H1 (cell line): Measurements from ENCODE around the gene ENPP6. TPM values are rescaled to one million over a fixed set of nuclear protein-coding genes. Genes with fewer than 3 reads are reported as not detected.

Experiments used
- CREB1 ChIP-seq: IDR thresholded peaks from 2 replicates; pipeline ENCODE4 v1.6.1; 2012; ENCODE audit warnings: inconsistent platforms
- KDM1A ChIP-seq: fragments of 200-600, 300-600 bp; sonication (generic); IDR thresholded peaks from 2 replicates; pipeline ENCODE4 v1.7.1; 2016; ENCODE audit warnings: mild to moderate bottlenecking, low read length, borderline replicate concordance
- SUZ12 ChIP-seq: fragments of 200-600 bp; sonication (generic); IDR thresholded peaks from 2 replicates; pipeline ENCODE4 v1.6.1; 2012; ENCODE audit warnings: mild to moderate bottlenecking, inconsistent platforms, low read length, moderate library complexity, mixed read lengths
- TAF7 ChIP-seq: optimal IDR thresholded peaks from 2 replicates; pipeline ENCODE3; 2011; ENCODE audit warnings: low read depth, mild to moderate bottlenecking, inconsistent platforms, low read length, moderate library complexity, borderline replicate concordance
- TEAD4 ChIP-seq: IDR thresholded peaks from 2 replicates; pipeline ENCODE4 v1.6.1; 2012; ENCODE audit warnings: low read depth, low read length, inconsistent platforms, mixed read lengths
- USF2 ChIP-seq: IDR thresholded peaks from 2 replicates; pipeline ENCODE4 v1.6.1; 2011; ENCODE audit warnings: low read length, improper control_type of control experiment
- polyA plus RNA-seq, 7 experiments: library from polyadenylated mRNA; depleted of rRNA in 3 of 7; stranded (reverse) in 5 of 7; unstranded in 2 of 7; fragments of >200 nt in 5 of 7; fragments of 200-250 nt in 2 of 7; gene quantifications; 1 replicate in 5 of 7; 2 replicates in 1 of 7; 4 replicates in 1 of 7; pipeline versions ENCODE4 v1.2.1 to v1.2.3, GENCODE V29; 2011 to 2013; ENCODE audit warnings: missing spikeins in 2 of 7, mixed read lengths in 2 of 7
- total RNA-seq: library from RNA; stranded (reverse); fragmentation: NEBNext Ultra II Directional; extraction: Animal tissue kit (Norgen Biotek cat#: 25700); gene quantifications from 2 replicates; pipeline ENCODE4 v1.2.1, GENCODE V29; 2021
- TF ChIP-seq, protein P1 (sequence below): fragments of 300-600 bp; sonication (generic); IDR thresholded peaks from 2 replicates; pipeline ENCODE4 v1.7.1; 2012; ENCODE audit warnings: low read length, moderate library complexity, mild to moderate bottlenecking, inconsistent platforms; ENCODE audit not compliant: insufficient replicate concordance

The ENPP6 gene
- total and polyA plus RNA-seq, 2 of the 8 experiments (the other 6 are each of a cell fraction or from before 2014, with no cell fraction given) = 0.11 to 0.20 TPM

GRCh38 chr4:184203300-184203699 is 14.4 kb downstream of the ENPP6 start (continued):
- TF ChIP-seq, protein P1, sequence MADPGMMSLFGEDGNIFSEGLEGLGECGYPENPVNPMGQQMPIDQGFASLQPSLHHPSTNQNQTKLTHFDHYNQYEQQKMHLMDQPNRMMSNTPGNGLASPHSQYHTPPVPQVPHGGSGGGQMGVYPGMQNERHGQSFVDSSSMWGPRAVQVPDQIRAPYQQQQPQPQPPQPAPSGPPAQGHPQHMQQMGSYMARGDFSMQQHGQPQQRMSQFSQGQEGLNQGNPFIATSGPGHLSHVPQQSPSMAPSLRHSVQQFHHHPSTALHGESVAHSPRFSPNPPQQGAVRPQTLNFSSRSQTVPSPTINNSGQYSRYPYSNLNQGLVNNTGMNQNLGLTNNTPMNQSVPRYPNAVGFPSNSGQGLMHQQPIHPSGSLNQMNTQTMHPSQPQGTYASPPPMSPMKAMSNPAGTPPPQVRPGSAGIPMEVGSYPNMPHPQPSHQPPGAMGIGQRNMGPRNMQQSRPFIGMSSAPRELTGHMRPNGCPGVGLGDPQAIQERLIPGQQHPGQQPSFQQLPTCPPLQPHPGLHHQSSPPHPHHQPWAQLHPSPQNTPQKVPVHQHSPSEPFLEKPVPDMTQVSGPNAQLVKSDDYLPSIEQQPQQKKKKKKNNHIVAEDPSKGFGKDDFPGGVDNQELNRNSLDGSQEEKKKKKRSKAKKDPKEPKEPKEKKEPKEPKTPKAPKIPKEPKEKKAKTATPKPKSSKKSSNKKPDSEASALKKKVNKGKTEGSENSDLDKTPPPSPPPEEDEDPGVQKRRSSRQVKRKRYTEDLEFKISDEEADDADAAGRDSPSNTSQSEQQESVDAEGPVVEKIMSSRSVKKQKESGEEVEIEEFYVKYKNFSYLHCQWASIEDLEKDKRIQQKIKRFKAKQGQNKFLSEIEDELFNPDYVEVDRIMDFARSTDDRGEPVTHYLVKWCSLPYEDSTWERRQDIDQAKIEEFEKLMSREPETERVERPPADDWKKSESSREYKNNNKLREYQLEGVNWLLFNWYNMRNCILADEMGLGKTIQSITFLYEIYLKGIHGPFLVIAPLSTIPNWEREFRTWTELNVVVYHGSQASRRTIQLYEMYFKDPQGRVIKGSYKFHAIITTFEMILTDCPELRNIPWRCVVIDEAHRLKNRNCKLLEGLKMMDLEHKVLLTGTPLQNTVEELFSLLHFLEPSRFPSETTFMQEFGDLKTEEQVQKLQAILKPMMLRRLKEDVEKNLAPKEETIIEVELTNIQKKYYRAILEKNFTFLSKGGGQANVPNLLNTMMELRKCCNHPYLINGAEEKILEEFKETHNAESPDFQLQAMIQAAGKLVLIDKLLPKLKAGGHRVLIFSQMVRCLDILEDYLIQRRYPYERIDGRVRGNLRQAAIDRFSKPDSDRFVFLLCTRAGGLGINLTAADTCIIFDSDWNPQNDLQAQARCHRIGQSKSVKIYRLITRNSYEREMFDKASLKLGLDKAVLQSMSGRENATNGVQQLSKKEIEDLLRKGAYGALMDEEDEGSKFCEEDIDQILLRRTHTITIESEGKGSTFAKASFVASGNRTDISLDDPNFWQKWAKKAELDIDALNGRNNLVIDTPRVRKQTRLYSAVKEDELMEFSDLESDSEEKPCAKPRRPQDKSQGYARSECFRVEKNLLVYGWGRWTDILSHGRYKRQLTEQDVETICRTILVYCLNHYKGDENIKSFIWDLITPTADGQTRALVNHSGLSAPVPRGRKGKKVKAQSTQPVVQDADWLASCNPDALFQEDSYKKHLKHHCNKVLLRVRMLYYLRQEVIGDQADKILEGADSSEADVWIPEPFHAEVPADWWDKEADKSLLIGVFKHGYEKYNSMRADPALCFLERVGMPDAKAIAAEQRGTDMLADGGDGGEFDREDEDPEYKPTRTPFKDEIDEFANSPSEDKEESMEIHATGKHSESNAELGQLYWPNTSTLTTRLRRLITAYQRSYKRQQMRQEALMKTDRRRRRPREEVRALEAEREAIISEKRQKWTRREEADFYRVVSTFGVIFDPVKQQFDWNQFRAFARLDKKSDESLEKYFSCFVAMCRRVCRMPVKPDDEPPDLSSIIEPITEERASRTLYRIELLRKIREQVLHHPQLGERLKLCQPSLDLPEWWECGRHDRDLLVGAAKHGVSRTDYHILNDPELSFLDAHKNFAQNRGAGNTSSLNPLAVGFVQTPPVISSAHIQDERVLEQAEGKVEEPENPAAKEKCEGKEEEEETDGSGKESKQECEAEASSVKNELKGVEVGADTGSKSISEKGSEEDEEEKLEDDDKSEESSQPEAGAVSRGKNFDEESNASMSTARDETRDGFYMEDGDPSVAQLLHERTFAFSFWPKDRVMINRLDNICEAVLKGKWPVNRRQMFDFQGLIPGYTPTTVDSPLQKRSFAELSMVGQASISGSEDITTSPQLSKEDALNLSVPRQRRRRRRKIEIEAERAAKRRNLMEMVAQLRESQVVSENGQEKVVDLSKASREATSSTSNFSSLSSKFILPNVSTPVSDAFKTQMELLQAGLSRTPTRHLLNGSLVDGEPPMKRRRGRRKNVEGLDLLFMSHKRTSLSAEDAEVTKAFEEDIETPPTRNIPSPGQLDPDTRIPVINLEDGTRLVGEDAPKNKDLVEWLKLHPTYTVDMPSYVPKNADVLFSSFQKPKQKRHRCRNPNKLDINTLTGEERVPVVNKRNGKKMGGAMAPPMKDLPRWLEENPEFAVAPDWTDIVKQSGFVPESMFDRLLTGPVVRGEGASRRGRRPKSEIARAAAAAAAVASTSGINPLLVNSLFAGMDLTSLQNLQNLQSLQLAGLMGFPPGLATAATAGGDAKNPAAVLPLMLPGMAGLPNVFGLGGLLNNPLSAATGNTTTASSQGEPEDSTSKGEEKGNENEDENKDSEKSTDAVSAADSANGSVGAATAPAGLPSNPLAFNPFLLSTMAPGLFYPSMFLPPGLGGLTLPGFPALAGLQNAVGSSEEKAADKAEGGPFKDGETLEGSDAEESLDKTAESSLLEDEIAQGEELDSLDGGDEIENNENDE = no peak
- TF ChIP-seq KDM1A = no peak
- no peak for TF ChIP-seq USF2
- TF ChIP-seq SUZ12 = no peak
- TF ChIP-seq TEAD4 = no peak
- no peak for TF ChIP-seq CREB1
- TF ChIP-seq TAF7 = no peak
